ENCODE measurements around the gene F2R. TPM values are rescaled to one million over a fixed set of nuclear protein-coding genes. Genes with fewer than 3 reads are reported as not detected.

The F2R gene
- total and polyA plus RNA-seq, 3 donors from 2014 or later = 17.9 to 29.9 (median 28.0) TPM

- no peaks in the 10 kb centered on the region for H3K4me1 ChIP-seq
- no peak overlapping the region for H3K27ac ChIP-seq
- WGBS, 2 donors = 75 to 84% methylated on average over 2 of the region's 2 CpGs
- TF ChIP-seq CTCF (IDR thresholded peaks at IDR 0.05) (no peak), POLR2A (IDR thresholded peaks at IDR 0.05) (no peak)
- intact Hi-C loops (cut with DNase I; ENCODE audit: low total_unique reads) = no loop called here
- no peaks in the 10 kb centered on the region for H3K9me3 ChIP-seq
- no peaks in the 10 kb centered on the region for H3K36me3 ChIP-seq (ENCODE audit: low read depth, missing control alignments)
- no peaks in the 10 kb centered on the region for H3K27me3 ChIP-seq
- H3K4me3 ChIP-seq = no peak overlapping the region
- no peak for DNase-seq
Observed at GRCh38 chr5:76744632-76745031, 28.7 kb downstream of the F2R start.

GRCh38 chr5:76745670-76746069 is 29.7 kb downstream of the F2R start:
- WGBS, 2 donors = 62 to 74% methylated on average over 3 of the region's 3 CpGs
- Histone ChIP-seq H3K4me3 (no peak overlapping the region), H3K9me3 (no peaks in the 10 kb centered on the region), H3K27ac (no peak overlapping the region), H3K4me1 (no peaks in the 10 kb centered on the region), H3K36me3 (ENCODE audit: low read depth, missing control alignments) (no peaks in the 10 kb centered on the region), H3K27me3 (no peaks in the 10 kb centered on the region)
- intact Hi-C loops (cut with DNase I; ENCODE audit: low total_unique reads) = no loop called here
- DNase-seq = no peak
- TF ChIP-seq CTCF (IDR thresholded peaks at IDR 0.05) = no peak
- TF ChIP-seq POLR2A (IDR thresholded peaks at IDR 0.05) = no peak

- H3K27me3 ChIP-seq = no peaks in the 10 kb centered on the region
- H3K4me3 ChIP-seq = no peak overlapping the region
- no peaks in the 10 kb centered on the region for H3K9me3 ChIP-seq
- H3K4me1 ChIP-seq = no peaks in the 10 kb centered on the region
- no peaks in the 10 kb centered on the region for H3K36me3 ChIP-seq (ENCODE audit: low read depth, missing control alignments)
- no peak for TF ChIP-seq POLR2A (IDR thresholded peaks at IDR 0.05)
- no peak for TF ChIP-seq CTCF (IDR thresholded peaks at IDR 0.05)
- WGBS, 2 donors = 78 to 81% methylated on average over 2 of the region's 2 CpGs
- no peak overlapping the region for H3K27ac ChIP-seq
- intact Hi-C loops (cut with DNase I; ENCODE audit: low total_unique reads) = no loop called here
- DNase-seq = no peak
Observed at GRCh38 chr5:76746677-76747076, 30.8 kb downstream of the F2R start.

DNA sequence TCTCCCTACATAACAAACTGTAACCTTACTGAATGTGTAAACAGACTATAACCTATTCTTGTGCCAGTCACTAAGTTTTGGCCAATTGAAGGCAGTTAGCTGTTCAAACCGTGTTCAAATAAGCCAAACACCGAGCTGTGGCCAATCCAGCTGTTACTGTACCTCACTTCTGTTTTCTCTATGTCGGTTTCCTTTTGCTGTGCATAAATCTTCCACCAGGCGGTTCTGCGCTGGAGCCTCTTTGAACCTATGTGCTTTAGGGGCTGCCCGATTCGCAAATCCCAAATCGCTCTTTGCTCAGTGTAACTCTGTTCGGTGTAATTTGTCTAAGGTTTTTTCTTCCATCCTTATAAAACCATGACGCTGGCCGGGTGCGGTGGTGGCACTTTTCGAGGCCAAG is 31.8 kb downstream of the F2R start:
- Histone ChIP-seq H3K27ac (no peak overlapping the region), H3K36me3 (ENCODE audit: low read depth, missing control alignments) (no peaks in the 10 kb centered on the region), H3K27me3 (no peaks in the 10 kb centered on the region), H3K4me1 (no peaks in the 10 kb centered on the region), H3K4me3 (no peak overlapping the region), H3K9me3 (no peaks in the 10 kb centered on the region)
- intact Hi-C loops (cut with DNase I; ENCODE audit: low total_unique reads) = no loop called here
- no peak for DNase-seq
- 73 to 80% methylated on average over 13 of the region's 13 CpGs for WGBS, 2 donors
- TF ChIP-seq CTCF (IDR thresholded peaks at IDR 0.05) (no peak), POLR2A (IDR thresholded peaks at IDR 0.05) (no peak)

GRCh38 chr5:76751291-76751690 is 35.4 kb downstream of the F2R start:
- H3K4me1 ChIP-seq = peaks cover 3% of the 10 kb centered on the region
- no peaks in the 10 kb centered on the region for H3K9me3 ChIP-seq
- TF ChIP-seq POLR2A (IDR thresholded peaks at IDR 0.05) (no peak), CTCF (IDR thresholded peaks at IDR 0.05) (no peak)
- intact Hi-C loops (cut with DNase I; ENCODE audit: low total_unique reads) = no loop called here
- H3K36me3 ChIP-seq (ENCODE audit: low read depth, missing control alignments) = no peaks in the 10 kb centered on the region
- H3K27me3 ChIP-seq = no peaks in the 10 kb centered on the region
- 82 to 92% methylated on average over 5 of the region's 5 CpGs for WGBS, 2 donors
- no peak overlapping the region for H3K27ac ChIP-seq
- no peak overlapping the region for H3K4me3 ChIP-seq
- no peak for DNase-seq

Measured in testis (tissue), 3 donors.